MCF 10A (cell line): ENCODE data around the gene NRXN3. TPM values are rescaled to one million over a fixed set of nuclear protein-coding genes. Genes with fewer than 3 reads are reported as not detected.

Experiments used
- BruUV-seq: library from RNA; stranded (reverse); fragments of 400-500 nt; replicated peaks from 2 replicates; lab custom pipeline; 2021; lab: Mats Ljungman, UMichigan
- CTCF ChIA-PET: fragments of 300-600 bp; sonication (Branson Sonifier 250); formaldehyde crosslinking; extraction: SDS; loops from one replicate; lab custom pipeline; 2021; ENCODE audit warnings: antibody characterized with exemption, inconsistent platforms; lab: Yijun Ruan, JAX
- POLR2A ChIA-PET: fragments of 300-600, 350-650 bp; sonication (Branson Sonifier 250); formaldehyde crosslinking; extraction: SDS; loops from one replicate; lab custom pipeline; 2020; ENCODE audit warnings: antibody characterized with exemption, inconsistent platforms; lab: Yijun Ruan, JAX
- DNase-seq: peaks from one replicate; pipeline ENCODE4 v3.0.0-alpha.2; 2018; ENCODE audit not compliant: unreplicated experiment
- H3K27ac Mint-ChIP-seq: one replicate; pipeline ENCODE4 v1.8.0; 2022; ENCODE audit warnings: mild to moderate bottlenecking, low read depth, mixed read lengths; ENCODE audit not compliant: unreplicated experiment
- H3K27me3 Mint-ChIP-seq: one replicate; pipeline ENCODE4 v1.8.0; 2022; ENCODE audit warnings: mixed read lengths; ENCODE audit not compliant: insufficient read depth, unreplicated experiment
- H3K36me3 Mint-ChIP-seq: one replicate; pipeline ENCODE4 v1.8.0; 2022; ENCODE audit warnings: mild to moderate bottlenecking, moderate library complexity, mixed read lengths; ENCODE audit not compliant: insufficient read depth, unreplicated experiment
- H3K4me1 Mint-ChIP-seq: one replicate; pipeline ENCODE4 v1.8.0; 2022; ENCODE audit warnings: mixed read lengths; ENCODE audit not compliant: insufficient read depth, unreplicated experiment
- H3K4me3 Mint-ChIP-seq: one replicate; pipeline ENCODE4 v1.8.0; 2022; ENCODE audit warnings: mild to moderate bottlenecking, moderate library complexity, mixed read lengths; ENCODE audit not compliant: unreplicated experiment
- H3K9me3 Mint-ChIP-seq: one replicate; pipeline ENCODE4 v1.8.0; 2022; ENCODE audit warnings: mixed read lengths; ENCODE audit not compliant: unreplicated experiment
- intact Hi-C: fragments of 100-400 bp; cut with micrococcal nuclease; formaldehyde crosslinking; loops from 2 replicates; pipeline ENCODE4 v1.14.1; 2022
- total RNA-seq: library from RNA; stranded (reverse); gene quantifications from 2 replicates; pipeline ENCODE4 v1.2.3, GENCODE V29; 2022
- TF ChIP-seq, protein P1 (sequence below): fragments of 200-600 bp; IDR thresholded peaks from one replicate; pipeline ENCODE4 v1.8.0; 2022; ENCODE audit warnings: antibody characterized with exemption, mild to moderate bottlenecking; ENCODE audit not compliant: unreplicated experiment

NRXN3 gene
- total RNA-seq, 1 experiment from 2014 or later, result not detected

DNA sequence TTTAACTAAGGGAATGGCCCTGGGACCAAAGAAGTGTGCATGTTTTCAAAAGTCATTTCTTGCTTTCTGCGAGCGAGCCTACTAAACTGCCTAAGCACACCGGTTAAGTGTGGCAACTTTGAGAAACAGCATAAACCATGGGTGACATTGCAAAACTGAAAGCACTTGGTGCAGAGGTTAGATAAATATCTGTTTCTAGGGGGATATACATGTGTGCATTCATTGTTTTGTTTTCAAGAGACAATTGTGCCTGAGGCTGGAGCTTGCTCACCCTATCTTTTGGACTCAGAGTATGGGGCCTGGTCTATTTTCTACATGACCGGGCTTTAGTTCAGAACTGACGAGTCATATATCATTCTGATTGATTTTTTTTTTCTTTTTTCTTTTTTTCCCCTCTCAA, 923.4 kb downstream of the NRXN3 start:
- H3K27ac Mint-ChIP-seq, result no peak overlapping the region

DNA sequence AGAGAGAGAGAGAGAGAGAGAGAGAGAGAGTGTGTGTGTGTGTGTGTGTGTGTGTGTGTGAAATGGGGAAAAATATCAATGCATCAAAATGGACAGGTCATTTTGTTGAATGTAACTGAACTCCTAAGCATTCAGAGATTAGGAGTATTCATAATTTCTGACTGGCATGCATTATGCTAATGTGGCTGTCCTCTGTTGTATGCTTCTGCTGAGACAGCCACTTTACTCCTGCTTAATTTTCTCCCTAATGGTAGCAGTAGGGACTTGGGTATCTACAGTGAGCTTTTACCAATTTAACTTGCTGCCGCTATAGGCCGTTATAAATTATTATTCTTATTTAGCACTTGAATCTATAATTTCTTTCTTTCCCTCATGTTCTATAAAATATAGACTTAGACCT, 924.8 kb downstream of the NRXN3 start:
- no peaks in the 10 kb centered on the region for H3K27me3 Mint-ChIP-seq
- BruUV-seq, result no TSS peak
- no peaks in the 10 kb centered on the region for H3K9me3 Mint-ChIP-seq
- no peak overlapping the region for H3K4me3 Mint-ChIP-seq
- TF ChIP-seq, protein P1, sequence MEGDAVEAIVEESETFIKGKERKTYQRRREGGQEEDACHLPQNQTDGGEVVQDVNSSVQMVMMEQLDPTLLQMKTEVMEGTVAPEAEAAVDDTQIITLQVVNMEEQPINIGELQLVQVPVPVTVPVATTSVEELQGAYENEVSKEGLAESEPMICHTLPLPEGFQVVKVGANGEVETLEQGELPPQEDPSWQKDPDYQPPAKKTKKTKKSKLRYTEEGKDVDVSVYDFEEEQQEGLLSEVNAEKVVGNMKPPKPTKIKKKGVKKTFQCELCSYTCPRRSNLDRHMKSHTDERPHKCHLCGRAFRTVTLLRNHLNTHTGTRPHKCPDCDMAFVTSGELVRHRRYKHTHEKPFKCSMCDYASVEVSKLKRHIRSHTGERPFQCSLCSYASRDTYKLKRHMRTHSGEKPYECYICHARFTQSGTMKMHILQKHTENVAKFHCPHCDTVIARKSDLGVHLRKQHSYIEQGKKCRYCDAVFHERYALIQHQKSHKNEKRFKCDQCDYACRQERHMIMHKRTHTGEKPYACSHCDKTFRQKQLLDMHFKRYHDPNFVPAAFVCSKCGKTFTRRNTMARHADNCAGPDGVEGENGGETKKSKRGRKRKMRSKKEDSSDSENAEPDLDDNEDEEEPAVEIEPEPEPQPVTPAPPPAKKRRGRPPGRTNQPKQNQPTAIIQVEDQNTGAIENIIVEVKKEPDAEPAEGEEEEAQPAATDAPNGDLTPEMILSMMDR, result no peak
- intact Hi-C loops, result no loop called here
- DNase-seq, result no peak
- no peaks in the 10 kb centered on the region for H3K4me1 Mint-ChIP-seq
- CTCF ChIA-PET, result interaction anchor here (0.7 kb wide), 2 partner anchors 25 to 815 kb away, joined by 3 read pairs; no protein-coding TSS in a partner anchor
- no peaks in the 10 kb centered on the region for H3K36me3 Mint-ChIP-seq
- no peak overlapping the region for H3K27ac Mint-ChIP-seq
- POLR2A ChIA-PET, result no interaction called here

More for the DNA sequence above, 923.4 kb downstream of the NRXN3 start:
- Mint-ChIP-seq H3K4me1 (no peaks in the 10 kb centered on the region), H3K27me3 (no peaks in the 10 kb centered on the region), H3K9me3 (no peaks in the 10 kb centered on the region), H3K36me3 (no peaks in the 10 kb centered on the region), H3K4me3 (no peak overlapping the region)
- no TSS peak for BruUV-seq
- DNase-seq, result no peak
- POLR2A ChIA-PET, result no interaction called here
- TF ChIP-seq, protein P1, result no peak
- CTCF ChIA-PET, result no interaction called here
- intact Hi-C loops, result no loop called here

DNA sequence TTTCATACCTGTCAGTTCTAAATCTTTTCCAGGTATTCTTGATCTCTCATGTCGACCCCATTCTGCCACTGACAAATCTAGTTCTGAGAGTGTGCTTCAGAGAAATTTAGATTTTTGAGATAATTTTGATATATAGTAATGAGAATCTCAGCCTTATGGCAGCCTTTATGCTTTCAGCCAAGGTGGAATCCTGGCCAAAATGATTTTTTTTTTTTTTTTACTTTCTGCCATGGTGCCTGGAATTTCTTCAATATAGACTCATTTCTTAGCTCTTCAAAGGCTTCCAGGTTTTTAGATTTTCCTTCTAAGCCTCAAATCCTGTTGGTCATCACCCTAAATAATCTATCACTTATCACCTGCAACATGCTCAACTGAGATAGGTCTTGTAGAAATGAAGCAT, 926.6 kb downstream of the NRXN3 start:
- Mint-ChIP-seq H3K9me3 (no peaks in the 10 kb centered on the region), H3K36me3 (no peaks in the 10 kb centered on the region), H3K4me1 (no peaks in the 10 kb centered on the region), H3K27me3 (no peaks in the 10 kb centered on the region), H3K27ac (no peak overlapping the region), H3K4me3 (no peak overlapping the region)
- CTCF ChIA-PET, result no interaction called here
- no TSS peak for BruUV-seq
- POLR2A ChIA-PET, result interaction anchor here (0.6 kb wide), 1 partner anchor 426 kb away, joined by 3 read pairs; no protein-coding TSS in a partner anchor
- TF ChIP-seq, protein P1, result no peak
- intact Hi-C loops, result no loop called here
- DNase-seq, result no peak

DNA sequence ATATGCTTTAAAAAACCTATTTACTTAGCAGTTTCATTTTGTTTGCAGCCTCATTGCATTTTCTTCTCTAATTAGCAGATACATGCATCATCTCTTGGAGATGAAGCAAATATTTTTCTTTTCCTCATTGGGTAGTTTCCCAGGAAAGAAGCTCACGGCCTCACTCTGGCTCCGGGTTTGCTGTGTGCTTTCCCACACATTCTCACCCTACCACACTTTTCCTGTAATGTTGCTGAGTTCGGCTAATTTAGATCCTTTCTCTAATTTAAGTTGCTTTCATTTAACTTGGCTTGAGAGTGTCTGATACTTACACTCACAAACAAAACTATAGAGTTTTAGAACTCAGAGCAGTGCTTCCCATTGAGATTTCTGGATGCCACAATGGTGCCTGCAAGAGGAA, 928.2 kb downstream of the NRXN3 start:
- Mint-ChIP-seq H3K27ac (no peak overlapping the region), H3K36me3 (no peaks in the 10 kb centered on the region), H3K9me3 (no peaks in the 10 kb centered on the region), H3K4me1 (no peaks in the 10 kb centered on the region), H3K4me3 (no peak overlapping the region), H3K27me3 (no peaks in the 10 kb centered on the region)
- TF ChIP-seq, protein P1, result no peak
- intact Hi-C loops, result no loop called here
- no TSS peak for BruUV-seq
- DNase-seq, result no peak
- ChIA-PET POLR2A (no interaction called here), CTCF (interaction anchor here (0.5 kb wide), 1 partner anchor 120 kb away, joined by 4 read pairs; no protein-coding TSS in a partner anchor)
